Transverse colon (tissue), 4 donors: ENCODE results near the gene KIZ. TPM values are rescaled to one million over a fixed set of nuclear protein-coding genes. Genes with fewer than 3 reads are reported as not detected.

ENCODE experiments used
- DNase-seq: peaks from one replicate; pipeline ENCODE4 v3.0.0-alpha.2; 2019
- H3K27ac ChIP-seq, 4 donors: fragments of 200-600 bp; sonication (generic); 2 replicates each; pipeline ENCODE4 v1.5.1; 2016 to 2018; ENCODE audit warnings: inconsistent platforms in 4 of 4
- H3K27me3 ChIP-seq: fragments of 200-600 bp; sonication (generic); 2 replicates; pipeline ENCODE4 v1.5.1; 2017; ENCODE audit warnings: inconsistent platforms
- H3K36me3 ChIP-seq, 4 donors: fragments of 200-600 bp; sonication (generic); 2 replicates each; pipeline ENCODE4 v1.5.1; 2017 to 2019; ENCODE audit warnings: inconsistent platforms in 4 of 4
- H3K4me1 ChIP-seq, 4 donors: fragments of 200-600 bp; sonication (generic); 2 replicates each; pipeline ENCODE4 v1.5.1; 2017 to 2020; ENCODE audit warnings: inconsistent platforms in 4 of 4
- H3K4me3 ChIP-seq, 4 donors: fragments of 200-600 bp; sonication (generic); 1 replicate in 1 of 4; 2 replicates in 3 of 4; pipeline versions ENCODE4 v1.5.1 to v1.6.1; 2017 to 2019; ENCODE audit warnings: inconsistent platforms in 4 of 4
- H3K9me3 ChIP-seq, 2 donors: fragments of 200-600 bp; sonication (generic); 2 replicates each; pipeline ENCODE4 v1.5.1; 2017 to 2019; ENCODE audit warnings: inconsistent platforms in 2 of 2
- CTCF ChIP-seq, 5 experiments: fragments of 200-600 bp in 3 of 5; fragments of 450-650 bp in 2 of 5; sonication (generic) in 3 of 5; IDR thresholded peaks; 1 replicate in 2 of 5; 2 replicates in 3 of 5; pipeline ENCODE4 v1.5.1; 2016 to 2017; ENCODE audit warnings: antibody characterized with exemption in 5 of 5, inconsistent platforms in 3 of 5, mild to moderate bottlenecking in 2 of 5, moderate library complexity in 1 of 5
- EP300 ChIP-seq: sonication (generic); formaldehyde crosslinking; IDR thresholded peaks from one replicate; pipeline ENCODE4 v1.6.1; 2017; ENCODE audit warnings: antibody characterized with exemption, low read depth
- POLR2A ChIP-seq: fragments of 450-650 bp; IDR thresholded peaks from one replicate; pipeline ENCODE4 v1.6.1; 2016; ENCODE audit warnings: antibody characterized with exemption, mild to moderate bottlenecking, moderate library complexity
- POLR2AphosphoS5 ChIP-seq, 3 donors: sonication (generic); formaldehyde crosslinking; IDR thresholded peaks; one replicate each; pipeline ENCODE4 v1.6.1; 2016; ENCODE audit warnings: antibody characterized with exemption in 3 of 3
- WGBS, 2 donors: methylation state at CpG; one replicate each; pipeline ENCODE4 v1.1.5; 2018; ENCODE audit warnings: low coverage in 1 of 2; 5-methylcytosine and 5-hydroxymethylcytosine counted together
- in situ Hi-C, 4 donors: fragments of 200-750 bp; cut with MboI; loops; one replicate each; pipeline versions ENCODE4 v1.15.0 to v1.15.1; 2017; ENCODE audit warnings: low sequenced_read_pairs in 3 of 4, low pct_ligation_motif_present in 1 of 4, low pct_unique_long_range_greater_than_20kb in 1 of 4
- intact Hi-C: fragments of 100-400 bp; cut with DNase I; formaldehyde crosslinking; loops from one replicate; pipeline ENCODE4 v1.15.1; 2023; ENCODE audit warnings: low total_unique reads
- total RNA-seq, 4 donors: library from RNA; depleted of rRNA; stranded (reverse); fragments of >200 nt; gene quantifications; one replicate each; pipeline ENCODE4 v1.1.0, GENCODE V29; 2016

KIZ gene
- total RNA-seq, 4 donors from 2014 or later, result 24.3 to 95.9 (median 36.9) TPM

- H3K4me1 ChIP-seq, result peaks cover 6 to 43% (median 39%) of the 10 kb centered on the region in 4 donors
- peak overlapping the region in 3 of 4 donors; percentile 30 to 57 (median 35) for H3K4me3 ChIP-seq
- no peaks in the 10 kb centered on the region for H3K36me3 ChIP-seq
- TF ChIP-seq POLR2A (no peak), POLR2AphosphoS5 (IDR thresholded peaks at IDR 0.05) (no peak), CTCF (IDR thresholded peaks at IDR 0.05) (no peak), EP300 (no peak)
- 4% methylated on average over 64 of the region's 64 CpGs; no CpG with 5 or more reads in 1 of the 2 donors for WGBS, 2 donors
- intact Hi-C loops, result no loop called here
- in situ Hi-C loops, result no loop called here
- H3K9me3 ChIP-seq, result no peaks in the 10 kb centered on the region
- peaks cover 97% of the 10 kb centered on the region for H3K27me3 ChIP-seq
- no peak for DNase-seq
- no peak overlapping the region for H3K27ac ChIP-seq
Measured at GRCh38 chr20:21100578-21101452, 25.1 kb upstream of the KIZ start.

- DNase-seq, result no peak
- Histone ChIP-seq H3K36me3 (no peaks in the 10 kb centered on the region), H3K4me3 (peak overlapping the region in 3 of 4 donors; percentile 30 to 57 (median 35)), H3K4me1 (peaks cover 6 to 46% (median 39%) of the 10 kb centered on the region in 4 donors), H3K27ac (no peak overlapping the region), H3K9me3 (no peaks in the 10 kb centered on the region), H3K27me3 (peaks cover 100% of the 10 kb centered on the region)
- 14% methylated on average over 31 of the region's 35 CpGs; no CpG with 5 or more reads in 1 of the 2 donors for WGBS, 2 donors
- in situ Hi-C loops (no loop called here), intact Hi-C loops (no loop called here)
- TF ChIP-seq EP300 (no peak), POLR2A (no peak), POLR2AphosphoS5 (IDR thresholded peaks at IDR 0.05) (no peak), CTCF (IDR thresholded peaks at IDR 0.05) (no peak)
Measured at GRCh38 chr20:21101453-21101931, 24.4 kb upstream of the KIZ start.

- in situ Hi-C loops, result no loop called here
- H3K36me3 ChIP-seq, result no peaks in the 10 kb centered on the region
- H3K9me3 ChIP-seq, result no peaks in the 10 kb centered on the region
- no peak overlapping the region for H3K27ac ChIP-seq
- intact Hi-C loops, result no loop called here
- 13 to 21% methylated on average over 3 to 33 of the region's 35 CpGs for WGBS, 2 donors
- TF ChIP-seq POLR2AphosphoS5 (IDR thresholded peaks at IDR 0.05), result no peak
- no peak for TF ChIP-seq POLR2A
- TF ChIP-seq EP300, result no peak
- no peak for TF ChIP-seq CTCF (IDR thresholded peaks at IDR 0.05)
- no peak for DNase-seq
- H3K27me3 ChIP-seq, result peaks cover 100% of the 10 kb centered on the region
- peaks cover 6 to 46% (median 39%) of the 10 kb centered on the region in 4 donors for H3K4me1 ChIP-seq
- peak overlapping the region in 3 of 4 donors; percentile 2 to 57 (median 20) for H3K4me3 ChIP-seq
Measured at GRCh38 chr20:21101932-21102575, 23.8 kb upstream of the KIZ start.
